22Rv1 (cell line): ENCODE results near the gene BRD8.
A peak's percentile ranks its signal among the peaks of the same experiment; 100 is the strongest.

Experiments used
- H3K27ac ChIP-seq: fragments of 450-650 bp; 2 replicates; pipeline ENCODE4 v1.5.1; 2017
- CTCF ChIP-seq: fragments of 450-650 bp; IDR thresholded peaks from 2 replicates; pipeline ENCODE4 v1.5.1; 2017; ENCODE audit warnings: mild to moderate bottlenecking
- ZFX ChIP-seq: fragments of 450-650 bp; IDR thresholded peaks from 2 replicates; pipeline ENCODE4 v1.6.1; 2017; ENCODE audit warnings: antibody characterized with exemption, borderline replicate concordance

BRD8 gene

GRCh38 chr5:138178516-138179276 lies at the start of gene BRD8, which contains the start of gene KIF20A:
Gene BRD8, minus strand, starts transcription at chr5:138178630. Its CDS starts 16 bp downstream, at chr5:138178614.
Gene KIF20A, plus strand, starts transcription at chr5:138179112. Its CDS starts 569 bp downstream, at chr5:138179681.
- TF ChIP-seq ZFX = no peak
- TF ChIP-seq CTCF = no peak
- peak within 1 kb of the TSS; percentile 89 for H3K27ac ChIP-seq

DNA sequence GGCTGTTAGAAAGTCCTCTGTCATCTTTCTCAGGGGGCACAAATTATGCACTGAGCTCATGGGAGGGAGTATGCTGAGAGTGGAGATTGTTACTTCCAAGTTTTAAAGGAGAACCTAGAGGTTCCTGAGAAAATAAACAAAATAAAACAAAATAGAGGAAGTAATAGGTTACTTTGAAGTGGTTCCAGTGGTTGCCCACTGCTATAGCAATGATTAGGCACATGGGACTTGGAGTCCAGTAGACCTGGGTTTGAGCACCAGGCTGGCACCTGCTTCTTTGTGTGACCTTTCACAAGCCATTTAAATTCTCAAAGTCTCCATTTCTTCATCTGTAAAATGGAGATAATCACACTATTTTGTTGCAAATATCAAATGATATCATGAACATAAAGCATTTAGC lies 48.5 kb upstream of the BRD8 start:
- no peak for TF ChIP-seq ZFX
- TF ChIP-seq CTCF = no peak
- H3K27ac ChIP-seq = no peak overlapping the region

GRCh38 chr5:138224712-138225111 lies 46.3 kb upstream of the BRD8 start:
- TF ChIP-seq ZFX = no peak
- no peak for TF ChIP-seq CTCF
- H3K27ac ChIP-seq = no peak overlapping the region

- no peak overlapping the region for H3K27ac ChIP-seq
- no peak for TF ChIP-seq CTCF
- TF ChIP-seq ZFX = no peak
Observed at GRCh38 chr5:138223532-138223931, 45.1 kb upstream of the BRD8 start.

DNA sequence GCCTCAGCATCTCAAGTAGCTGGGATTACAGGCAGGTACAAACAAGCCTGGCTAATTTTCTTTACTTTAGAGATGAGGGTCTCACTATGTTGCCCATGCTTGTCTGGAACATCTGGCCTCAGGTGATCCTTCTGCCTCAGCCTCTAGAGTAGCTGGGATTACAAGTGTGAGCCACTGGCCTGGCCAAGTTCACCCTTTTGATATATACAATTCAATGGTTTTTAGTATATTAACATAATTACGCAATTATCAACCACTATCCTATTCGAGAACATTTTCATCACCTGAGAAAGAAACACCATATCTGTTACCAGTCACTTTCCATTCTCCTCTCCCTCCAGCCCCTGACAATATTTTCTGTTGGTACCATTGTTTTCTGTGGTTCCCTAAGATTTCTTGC lies 38.4 kb upstream of the BRD8 start:
- TF ChIP-seq CTCF = no peak
- no peak for TF ChIP-seq ZFX

GRCh38 chr5:138213161-138214029 lies 35.0 kb upstream of the BRD8 start, which contains the start of gene CDC23:
Gene CDC23, minus strand, starts transcription at chr5:138213323. Its CDS starts 11 bp downstream, at chr5:138213312.
- peak within 1 kb of the TSS; percentile 96 for H3K27ac ChIP-seq

More for the DNA sequence above, 38.4 kb upstream of the BRD8 start:
- no peak overlapping the region for H3K27ac ChIP-seq

More at GRCh38 chr5:138213161-138214029, 35.0 kb upstream of the BRD8 start, which contains the start of gene CDC23:
- no peak for TF ChIP-seq ZFX
- TF ChIP-seq CTCF = no peak
